ENCODE results near the gene MTOR. TPM values are rescaled to one million over a fixed set of nuclear protein-coding genes. Genes with fewer than 3 reads are reported as not detected.
"Not testable (repeated sequence)": the region's sequence is repeated elsewhere in the genome, so short reads cannot be mapped to it uniquely, and the experiment has no call there.

Gene MTOR
- total and polyA plus RNA-seq, 9 donors: 11.7 to 32.4 (median 21.3) TPM

DNA sequence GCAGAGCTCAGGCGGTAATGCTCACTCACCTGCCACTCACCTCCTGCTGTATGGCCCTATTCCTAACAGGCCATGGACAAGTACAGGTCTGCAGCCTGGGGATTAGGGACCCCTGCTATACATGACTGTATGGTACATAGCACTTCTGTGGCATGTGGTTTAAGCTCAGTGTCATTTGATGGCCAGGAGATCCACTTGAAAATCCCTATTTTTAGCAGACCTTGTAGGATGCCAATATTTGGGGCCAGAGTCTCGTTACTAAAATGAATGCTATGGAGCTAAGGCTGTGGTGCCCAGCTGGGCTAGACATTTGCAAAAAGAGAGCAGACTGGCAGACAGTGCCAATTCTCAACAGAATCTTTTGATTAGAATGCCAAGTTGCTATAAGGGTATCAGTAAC is 74.9 kb downstream of the MTOR start:
- Histone ChIP-seq H3K9me3 (no peaks in the 10 kb centered on the region), H3K27ac (no peak overlapping the region), H3K36me3 (no peaks in the 10 kb centered on the region), H3K4me1 (ENCODE audit: insufficient read depth) (peaks cover 3% of the 10 kb centered on the region), H3K4me3 (no peak overlapping the region), H3K27me3 (no peaks in the 10 kb centered on the region)
- 67 to 89% (median 77%) methylated on average over 2 of the region's 2 CpGs for WGBS, 3 donors
- intact Hi-C loops (cut with DNase I): no loop called here
- TF ChIP-seq POLR2A (IDR thresholded peaks at IDR 0.05) (no peak), EP300 (IDR thresholded peaks at IDR 0.05) (no peak)
- TF ChIP-seq, protein P1, sequence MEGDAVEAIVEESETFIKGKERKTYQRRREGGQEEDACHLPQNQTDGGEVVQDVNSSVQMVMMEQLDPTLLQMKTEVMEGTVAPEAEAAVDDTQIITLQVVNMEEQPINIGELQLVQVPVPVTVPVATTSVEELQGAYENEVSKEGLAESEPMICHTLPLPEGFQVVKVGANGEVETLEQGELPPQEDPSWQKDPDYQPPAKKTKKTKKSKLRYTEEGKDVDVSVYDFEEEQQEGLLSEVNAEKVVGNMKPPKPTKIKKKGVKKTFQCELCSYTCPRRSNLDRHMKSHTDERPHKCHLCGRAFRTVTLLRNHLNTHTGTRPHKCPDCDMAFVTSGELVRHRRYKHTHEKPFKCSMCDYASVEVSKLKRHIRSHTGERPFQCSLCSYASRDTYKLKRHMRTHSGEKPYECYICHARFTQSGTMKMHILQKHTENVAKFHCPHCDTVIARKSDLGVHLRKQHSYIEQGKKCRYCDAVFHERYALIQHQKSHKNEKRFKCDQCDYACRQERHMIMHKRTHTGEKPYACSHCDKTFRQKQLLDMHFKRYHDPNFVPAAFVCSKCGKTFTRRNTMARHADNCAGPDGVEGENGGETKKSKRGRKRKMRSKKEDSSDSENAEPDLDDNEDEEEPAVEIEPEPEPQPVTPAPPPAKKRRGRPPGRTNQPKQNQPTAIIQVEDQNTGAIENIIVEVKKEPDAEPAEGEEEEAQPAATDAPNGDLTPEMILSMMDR (IDR thresholded peaks at IDR 0.05): no peak
- no peak for DNase-seq

DNA sequence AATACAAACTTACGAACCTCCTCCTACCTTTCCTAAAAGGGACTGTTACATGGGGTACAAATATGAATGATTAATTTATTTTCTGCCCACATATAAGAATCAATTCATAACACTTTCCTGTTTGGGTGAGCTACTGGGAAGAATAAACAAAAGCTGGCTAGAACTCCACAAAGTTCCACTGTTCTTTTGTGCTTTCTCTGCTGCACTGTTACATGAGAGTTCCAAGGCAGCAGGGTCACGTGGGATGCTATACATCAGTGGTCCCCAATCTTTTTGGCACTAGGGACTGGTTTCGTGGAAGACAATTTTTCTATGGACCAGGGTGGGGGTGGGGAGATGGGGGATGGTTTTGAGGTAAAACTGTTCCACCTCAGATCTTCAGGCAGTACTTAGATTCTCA is 75.4 kb downstream of the MTOR start:
- H3K36me3 ChIP-seq: no peaks in the 10 kb centered on the region
- H3K9me3 ChIP-seq: no peaks in the 10 kb centered on the region
- peaks cover 3% of the 10 kb centered on the region for H3K4me1 ChIP-seq (ENCODE audit: insufficient read depth)
- TF ChIP-seq EP300 (IDR thresholded peaks at IDR 0.05): no peak
- no peak for TF ChIP-seq POLR2A (IDR thresholded peaks at IDR 0.05)
- TF ChIP-seq, protein P1 (IDR thresholded peaks at IDR 0.05): no peak
- no peak overlapping the region for H3K27ac ChIP-seq
- DNase-seq: no peak
- intact Hi-C loops (cut with DNase I): no loop called here
- H3K27me3 ChIP-seq: no peaks in the 10 kb centered on the region
- 88 to 94% (median 91%) methylated on average over 3 of the region's 3 CpGs for WGBS, 3 donors
- H3K4me3 ChIP-seq: no peak overlapping the region

DNA sequence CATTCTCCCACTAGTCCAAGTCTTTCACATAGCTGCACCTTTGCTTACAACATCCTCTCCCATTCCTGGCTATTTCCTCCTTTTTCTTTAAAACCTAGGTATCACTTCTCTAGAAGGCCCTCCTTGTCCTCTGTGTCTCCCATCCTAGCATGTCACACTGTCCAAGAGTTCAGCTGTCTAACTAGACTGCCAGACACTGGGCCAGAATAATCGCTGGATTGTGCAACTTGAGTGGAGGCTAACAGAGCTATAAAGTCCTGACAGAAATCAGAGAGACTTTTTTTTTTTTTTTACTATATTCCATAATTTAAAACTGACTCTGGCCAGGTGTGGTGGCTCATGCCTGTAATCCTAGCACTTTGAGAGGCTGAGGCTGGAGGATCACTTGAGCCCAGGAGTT is 77.4 kb downstream of the MTOR start:
- no peak overlapping the region for H3K4me3 ChIP-seq
- H3K36me3 ChIP-seq: no peaks in the 10 kb centered on the region
- no peaks in the 10 kb centered on the region for H3K27me3 ChIP-seq
- H3K4me1 ChIP-seq (ENCODE audit: insufficient read depth): peaks cover 3% of the 10 kb centered on the region
- H3K9me3 ChIP-seq: no peaks in the 10 kb centered on the region
- intact Hi-C loops (cut with DNase I): no loop called here
- WGBS, 3 donors: 89 to 93% (median 90%) methylated on average over 1 of the region's 1 CpG
- no peak overlapping the region for H3K27ac ChIP-seq
- DNase-seq: no peak
- no peak for TF ChIP-seq EP300 (IDR thresholded peaks at IDR 0.05)
- TF ChIP-seq POLR2A (IDR thresholded peaks at IDR 0.05): no peak
- TF ChIP-seq, protein P1 (IDR thresholded peaks at IDR 0.05): no peak

DNA sequence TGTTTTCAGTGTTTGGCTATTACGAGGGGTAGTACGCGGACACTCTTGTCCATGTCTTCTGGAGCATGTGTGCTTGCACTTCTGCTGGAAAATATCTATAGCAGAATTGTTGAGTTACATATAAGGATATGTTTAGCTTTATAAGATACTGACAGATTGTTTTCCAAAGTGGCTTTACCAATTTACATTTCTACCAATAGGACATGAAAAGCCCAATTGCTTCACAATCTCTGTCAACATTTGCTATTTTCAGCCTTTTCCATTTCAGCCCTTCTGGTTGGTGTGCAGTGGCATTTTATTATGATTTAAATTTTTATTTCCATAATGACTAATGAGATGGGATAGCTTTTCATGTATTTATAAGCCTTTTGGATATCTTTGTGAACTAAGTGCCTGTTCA is 79.5 kb downstream of the MTOR start:
- Histone ChIP-seq H3K36me3 (no peaks in the 10 kb centered on the region), H3K27ac (no peak overlapping the region), H3K4me3 (no peak overlapping the region), H3K27me3 (no peaks in the 10 kb centered on the region), H3K9me3 (no peaks in the 10 kb centered on the region), H3K4me1 (ENCODE audit: insufficient read depth) (peaks cover 9% of the 10 kb centered on the region)
- intact Hi-C loops (cut with DNase I): no loop called here
- WGBS, 3 donors: 97 to 99% (median 97%) methylated on average over 3 of the region's 3 CpGs
- TF ChIP-seq, protein P1 (IDR thresholded peaks at IDR 0.05): no peak
- TF ChIP-seq POLR2A (IDR thresholded peaks at IDR 0.05) (no peak), EP300 (IDR thresholded peaks at IDR 0.05) (no peak)
- no peak for DNase-seq

DNA sequence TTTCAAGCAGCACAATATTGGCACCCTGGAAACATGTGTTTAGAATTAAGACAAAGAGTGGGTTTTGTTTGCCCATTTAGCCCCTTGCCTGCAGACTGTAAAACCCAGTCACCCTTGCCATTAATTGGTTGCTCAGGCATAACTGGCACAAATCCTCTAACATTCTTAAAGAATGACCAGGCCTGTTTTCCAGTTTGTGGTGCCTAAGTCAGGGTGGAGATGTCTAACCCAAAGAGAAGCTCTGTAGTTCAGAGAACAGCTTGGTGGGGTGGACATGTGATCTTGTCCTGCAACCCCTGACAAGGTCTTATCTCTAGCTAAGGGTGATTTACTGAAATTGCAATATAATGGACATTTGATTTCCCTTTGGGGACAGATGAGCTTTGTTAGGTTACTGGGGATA is 82.0 kb downstream of the MTOR start:
- Histone ChIP-seq H3K9me3 (no peaks in the 10 kb centered on the region), H3K4me1 (ENCODE audit: insufficient read depth) (peaks cover 8% of the 10 kb centered on the region), H3K27me3 (no peaks in the 10 kb centered on the region), H3K27ac (no peak overlapping the region), H3K4me3 (no peak overlapping the region), H3K36me3 (no peaks in the 10 kb centered on the region)
- DNase-seq: no peak
- TF ChIP-seq, protein P1 (IDR thresholded peaks at IDR 0.05): no peak
- TF ChIP-seq EP300 (IDR thresholded peaks at IDR 0.05): no peak
- TF ChIP-seq POLR2A (IDR thresholded peaks at IDR 0.05): no peak
- intact Hi-C loops (cut with DNase I): no loop called here

DNA sequence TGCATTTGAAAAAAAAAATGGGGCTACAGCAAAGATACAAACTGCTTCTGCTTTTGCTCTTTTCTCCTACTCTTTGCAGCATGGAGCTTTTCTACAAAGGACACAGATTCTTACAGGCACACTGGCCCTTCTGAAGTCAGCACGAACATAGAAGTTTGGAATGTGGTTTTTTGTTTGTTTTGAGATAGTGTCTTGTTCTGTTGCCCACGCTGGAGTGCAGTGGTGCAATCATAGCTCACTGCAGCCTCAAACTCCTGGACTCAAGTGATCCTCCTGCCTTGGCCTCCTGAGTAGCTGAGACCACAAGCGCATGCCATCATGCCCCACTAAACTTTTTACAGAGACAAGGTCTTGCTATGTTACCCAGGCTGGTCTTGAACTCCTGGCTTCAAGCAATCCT is 82.6 kb downstream of the MTOR start:
- H3K4me3 ChIP-seq; H3K27ac ChIP-seq; DNase-seq; H3K4me1 ChIP-seq (ENCODE audit: insufficient read depth); H3K9me3 ChIP-seq; H3K36me3 ChIP-seq; intact Hi-C loops (cut with DNase I); H3K27me3 ChIP-seq: not testable (repeated sequence)
- 36 to 53% (median 39%) methylated on average over 3 of the region's 3 CpGs for WGBS, 3 donors

Measured in ovary (tissue), 9 donors.